IPS-18a (cell line): ENCODE results near the gene HIVEP3.

Source experiments
- H3K27ac ChIP-seq: one replicate; pipeline ENCODE4 v1.5.1; 2013; ENCODE audit warnings: low read length
- H3K27me3 ChIP-seq: one replicate; pipeline ENCODE4 v1.6.1; 2013; ENCODE audit warnings: mild to moderate bottlenecking, low read length; ENCODE audit not compliant: control insufficient read depth, insufficient read depth
- H3K36me3 ChIP-seq: one replicate; pipeline ENCODE4 v1.6.1; 2013; ENCODE audit warnings: low read depth, low read length; ENCODE audit not compliant: control insufficient read depth
- H3K4me1 ChIP-seq: one replicate; pipeline ENCODE4 v1.6.1; 2013; ENCODE audit warnings: low read depth, low read length; ENCODE audit not compliant: control insufficient read depth
- H3K4me3 ChIP-seq: one replicate; pipeline ENCODE4 v1.5.1; 2013; ENCODE audit warnings: low read length
- H3K9ac ChIP-seq: one replicate; pipeline ENCODE4 v1.6.1; 2013; ENCODE audit warnings: mild to moderate bottlenecking, low read length, moderate library complexity
- H3K9me3 ChIP-seq: one replicate; pipeline ENCODE4 v1.6.1; 2013; ENCODE audit warnings: low read depth, low read length; ENCODE audit not compliant: control insufficient read depth

HIVEP3 gene

GRCh38 chr1:41648230-41648629, 270.5 kb downstream of the HIVEP3 start:
- no peak overlapping the region for H3K9ac ChIP-seq
- H3K4me1 ChIP-seq: no peaks in the 10 kb centered on the region
- H3K36me3 ChIP-seq: no peaks in the 10 kb centered on the region
- no peak overlapping the region for H3K27ac ChIP-seq
- H3K9me3 ChIP-seq: no peaks in the 10 kb centered on the region
- no peak overlapping the region for H3K4me3 ChIP-seq
- no peaks in the 10 kb centered on the region for H3K27me3 ChIP-seq

GRCh38 chr1:41647221-41648135, 271.2 kb downstream of the HIVEP3 start:
- no peaks in the 10 kb centered on the region for H3K36me3 ChIP-seq
- H3K27ac ChIP-seq: no peak overlapping the region
- no peak overlapping the region for H3K4me3 ChIP-seq
- no peaks in the 10 kb centered on the region for H3K4me1 ChIP-seq
- H3K27me3 ChIP-seq: no peaks in the 10 kb centered on the region
- H3K9me3 ChIP-seq: no peaks in the 10 kb centered on the region
- H3K9ac ChIP-seq: no peak overlapping the region

- H3K9me3 ChIP-seq: no peaks in the 10 kb centered on the region
- no peak overlapping the region for H3K27ac ChIP-seq
- H3K4me3 ChIP-seq: no peak overlapping the region
- H3K4me1 ChIP-seq: no peaks in the 10 kb centered on the region
- no peak overlapping the region for H3K9ac ChIP-seq
- H3K27me3 ChIP-seq: no peaks in the 10 kb centered on the region
- no peaks in the 10 kb centered on the region for H3K36me3 ChIP-seq
Observed at GRCh38 chr1:41646186-41646585, 272.5 kb downstream of the HIVEP3 start.

GRCh38 chr1:41645062-41645461, 273.7 kb downstream of the HIVEP3 start:
- no peak overlapping the region for H3K27ac ChIP-seq
- no peaks in the 10 kb centered on the region for H3K36me3 ChIP-seq
- H3K9ac ChIP-seq: no peak overlapping the region
- H3K4me3 ChIP-seq: no peak overlapping the region
- H3K27me3 ChIP-seq: no peaks in the 10 kb centered on the region
- H3K9me3 ChIP-seq: no peaks in the 10 kb centered on the region
- no peaks in the 10 kb centered on the region for H3K4me1 ChIP-seq

- Histone ChIP-seq H3K4me1 (no peaks in the 10 kb centered on the region), H3K27me3 (no peaks in the 10 kb centered on the region), H3K27ac (no peak overlapping the region), H3K9ac (no peak overlapping the region), H3K9me3 (no peaks in the 10 kb centered on the region), H3K4me3 (no peak overlapping the region), H3K36me3 (no peaks in the 10 kb centered on the region)
Observed at GRCh38 chr1:41642922-41643821, 275.6 kb downstream of the HIVEP3 start.

GRCh38 chr1:41641941-41642527, 276.7 kb downstream of the HIVEP3 start:
- no peaks in the 10 kb centered on the region for H3K9me3 ChIP-seq
- H3K36me3 ChIP-seq: no peaks in the 10 kb centered on the region
- H3K4me1 ChIP-seq: no peaks in the 10 kb centered on the region
- H3K4me3 ChIP-seq: no peak overlapping the region
- H3K9ac ChIP-seq: no peak overlapping the region
- H3K27ac ChIP-seq: no peak overlapping the region
- H3K27me3 ChIP-seq: no peaks in the 10 kb centered on the region

- H3K36me3 ChIP-seq: no peaks in the 10 kb centered on the region
- no peak overlapping the region for H3K4me3 ChIP-seq
- H3K27ac ChIP-seq: no peak overlapping the region
- H3K9ac ChIP-seq: no peak overlapping the region
- no peaks in the 10 kb centered on the region for H3K4me1 ChIP-seq
- no peaks in the 10 kb centered on the region for H3K27me3 ChIP-seq
- H3K9me3 ChIP-seq: no peaks in the 10 kb centered on the region
Observed at GRCh38 chr1:41641475-41641814, 277.3 kb downstream of the HIVEP3 start.

- no peak overlapping the region for H3K27ac ChIP-seq
- H3K36me3 ChIP-seq: no peaks in the 10 kb centered on the region
- H3K4me3 ChIP-seq: no peak overlapping the region
- no peaks in the 10 kb centered on the region for H3K27me3 ChIP-seq
- H3K4me1 ChIP-seq: no peaks in the 10 kb centered on the region
- no peaks in the 10 kb centered on the region for H3K9me3 ChIP-seq
- H3K9ac ChIP-seq: no peak overlapping the region
Observed at GRCh38 chr1:41640756-41641474, 277.8 kb downstream of the HIVEP3 start.

- Histone ChIP-seq H3K4me1 (no peaks in the 10 kb centered on the region), H3K9ac (no peak overlapping the region), H3K4me3 (no peak overlapping the region), H3K36me3 (no peaks in the 10 kb centered on the region), H3K27me3 (no peaks in the 10 kb centered on the region), H3K27ac (no peak overlapping the region), H3K9me3 (no peaks in the 10 kb centered on the region)
Observed at GRCh38 chr1:41640141-41640751, 278.5 kb downstream of the HIVEP3 start.

- H3K27ac ChIP-seq: no peak overlapping the region
- H3K36me3 ChIP-seq: no peaks in the 10 kb centered on the region
- H3K4me1 ChIP-seq: no peaks in the 10 kb centered on the region
Observed at GRCh38 chr1:41639332-41639936, 279.3 kb downstream of the HIVEP3 start.

More at GRCh38 chr1:41639332-41639936, 279.3 kb downstream of the HIVEP3 start:
- H3K4me3 ChIP-seq: no peak overlapping the region
- no peak overlapping the region for H3K9ac ChIP-seq
- no peaks in the 10 kb centered on the region for H3K27me3 ChIP-seq
- no peaks in the 10 kb centered on the region for H3K9me3 ChIP-seq
